ENCODE measurements around the gene FRK. TPM values are rescaled to one million over a fixed set of nuclear protein-coding genes. Genes with fewer than 3 reads are reported as not detected.

Gene FRK
- total RNA-seq, 2 donors from 2014 or later, result 1.4 to 2.9 TPM

DNA sequence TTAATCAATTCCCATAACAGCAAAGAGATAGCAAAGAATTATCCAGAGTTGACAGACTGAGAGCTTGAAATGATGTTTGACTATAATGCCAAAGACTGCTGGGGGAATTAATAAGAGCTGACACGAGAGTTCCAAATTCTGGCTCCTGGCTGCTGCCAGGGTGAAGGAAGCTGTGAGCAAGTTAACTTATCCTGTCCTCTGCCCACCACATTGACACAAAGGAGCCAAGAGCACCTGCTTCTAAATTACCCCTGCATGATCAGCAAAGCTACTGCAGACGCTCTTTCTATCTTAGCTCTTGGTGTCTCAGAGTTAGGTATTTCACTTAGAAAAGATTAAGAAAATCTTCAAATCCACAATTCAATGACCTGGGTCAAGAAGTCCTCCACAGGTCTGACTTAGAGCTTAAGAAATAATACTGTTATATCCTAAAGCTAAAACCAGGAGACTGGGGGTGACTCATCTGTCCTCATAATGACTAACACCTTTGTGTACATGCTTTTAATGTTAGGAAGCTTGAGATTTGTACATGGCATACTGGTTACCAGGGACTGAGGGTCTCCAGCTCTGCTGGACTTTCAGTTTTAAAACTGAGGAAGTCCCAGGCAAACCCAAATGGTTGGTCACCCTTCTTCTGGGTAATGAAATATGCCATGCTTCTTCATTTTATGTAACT is 13.2 kb upstream of the FRK start:
- Histone ChIP-seq H3K27me3 (ENCODE audit: control insufficient read depth, insufficient read depth, low read length, poor library complexity, severe bottlenecking) (no peaks in the 10 kb centered on the region), H3K4me3 (ENCODE audit: low read length) (peak overlapping the region; percentile 28), H3K9ac (ENCODE audit: extremely low read depth, low read length, poor library complexity, severe bottlenecking) (no peak overlapping the region), H3K4me1 (ENCODE audit: control insufficient read depth, insufficient read depth, low read length) (peaks cover 19% of the 10 kb centered on the region), H3K9me3 (ENCODE audit: control insufficient read depth, low read length) (no peaks in the 10 kb centered on the region), H3K27ac (ENCODE audit: low read depth, low read length) (no peak overlapping the region), H3K36me3 (ENCODE audit: control insufficient read depth, insufficient read depth, low read length) (no peaks in the 10 kb centered on the region)
- WGBS, 2 experiments (ENCODE audit: insufficient coverage in 1 of 2, insufficient read length in 1 of 2), result 67% methylated on average over 2 of the region's 2 CpGs; no CpG with 5 or more reads in 1 of the 2 experiments
- Mint-ChIP-seq H3K9me3 (no peaks in the 10 kb centered on the region), H3K27me3 (ENCODE audit: insufficient read depth) (no peaks in the 10 kb centered on the region), H3K4me1 (peaks cover 23% of the 10 kb centered on the region), H3K4me3 (no peak overlapping the region), H3K27ac (no peak overlapping the region), H3K36me3 (ENCODE audit: low read depth) (no peaks in the 10 kb centered on the region)
- TF ChIP-seq, protein P1, sequence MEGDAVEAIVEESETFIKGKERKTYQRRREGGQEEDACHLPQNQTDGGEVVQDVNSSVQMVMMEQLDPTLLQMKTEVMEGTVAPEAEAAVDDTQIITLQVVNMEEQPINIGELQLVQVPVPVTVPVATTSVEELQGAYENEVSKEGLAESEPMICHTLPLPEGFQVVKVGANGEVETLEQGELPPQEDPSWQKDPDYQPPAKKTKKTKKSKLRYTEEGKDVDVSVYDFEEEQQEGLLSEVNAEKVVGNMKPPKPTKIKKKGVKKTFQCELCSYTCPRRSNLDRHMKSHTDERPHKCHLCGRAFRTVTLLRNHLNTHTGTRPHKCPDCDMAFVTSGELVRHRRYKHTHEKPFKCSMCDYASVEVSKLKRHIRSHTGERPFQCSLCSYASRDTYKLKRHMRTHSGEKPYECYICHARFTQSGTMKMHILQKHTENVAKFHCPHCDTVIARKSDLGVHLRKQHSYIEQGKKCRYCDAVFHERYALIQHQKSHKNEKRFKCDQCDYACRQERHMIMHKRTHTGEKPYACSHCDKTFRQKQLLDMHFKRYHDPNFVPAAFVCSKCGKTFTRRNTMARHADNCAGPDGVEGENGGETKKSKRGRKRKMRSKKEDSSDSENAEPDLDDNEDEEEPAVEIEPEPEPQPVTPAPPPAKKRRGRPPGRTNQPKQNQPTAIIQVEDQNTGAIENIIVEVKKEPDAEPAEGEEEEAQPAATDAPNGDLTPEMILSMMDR (conservative IDR thresholded peaks at IDR 0.05), result no peak
- DNase-seq, result no peak

DNA sequence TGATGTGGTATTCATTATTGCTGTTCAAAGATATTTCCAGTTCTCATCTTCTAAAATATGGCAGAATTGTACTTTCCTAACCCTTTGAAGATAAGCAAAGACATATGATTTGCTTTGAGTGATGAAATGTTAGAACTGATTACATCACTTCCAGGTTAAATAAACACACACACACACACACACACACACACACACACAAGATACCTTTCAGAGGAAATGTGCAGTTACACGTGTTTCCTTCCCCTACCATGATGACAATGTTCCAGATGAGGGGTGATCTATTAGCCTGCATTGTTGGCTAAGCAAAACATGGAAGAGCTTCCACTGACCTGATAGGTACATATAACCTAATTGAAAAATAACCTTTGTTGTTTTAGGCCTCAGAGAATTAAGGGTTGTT is 11.7 kb upstream of the FRK start:
- Histone ChIP-seq H3K9ac (ENCODE audit: extremely low read depth, low read length, poor library complexity, severe bottlenecking) (no peak overlapping the region), H3K4me1 (ENCODE audit: control insufficient read depth, insufficient read depth, low read length) (peaks cover 19% of the 10 kb centered on the region), H3K9me3 (ENCODE audit: control insufficient read depth, low read length) (no peaks in the 10 kb centered on the region), H3K36me3 (ENCODE audit: control insufficient read depth, insufficient read depth, low read length) (no peaks in the 10 kb centered on the region), H3K27me3 (ENCODE audit: control insufficient read depth, insufficient read depth, low read length, poor library complexity, severe bottlenecking) (no peaks in the 10 kb centered on the region), H3K4me3 (ENCODE audit: low read length) (peak overlapping the region; percentile 28), H3K27ac (ENCODE audit: low read depth, low read length) (no peak overlapping the region)
- no peak for DNase-seq
- WGBS, 2 experiments (ENCODE audit: insufficient coverage in 1 of 2, insufficient read length in 1 of 2), result 80% methylated on average over 1 of the region's 1 CpG; no CpG with 5 or more reads in 1 of the 2 experiments
- Mint-ChIP-seq H3K36me3 (ENCODE audit: low read depth) (no peaks in the 10 kb centered on the region), H3K4me1 (peaks cover 23% of the 10 kb centered on the region), H3K27me3 (ENCODE audit: insufficient read depth) (no peaks in the 10 kb centered on the region), H3K27ac (no peak overlapping the region), H3K9me3 (no peaks in the 10 kb centered on the region), H3K4me3 (no peak overlapping the region)
- TF ChIP-seq, protein P1 (conservative IDR thresholded peaks at IDR 0.05), result no peak

DNA sequence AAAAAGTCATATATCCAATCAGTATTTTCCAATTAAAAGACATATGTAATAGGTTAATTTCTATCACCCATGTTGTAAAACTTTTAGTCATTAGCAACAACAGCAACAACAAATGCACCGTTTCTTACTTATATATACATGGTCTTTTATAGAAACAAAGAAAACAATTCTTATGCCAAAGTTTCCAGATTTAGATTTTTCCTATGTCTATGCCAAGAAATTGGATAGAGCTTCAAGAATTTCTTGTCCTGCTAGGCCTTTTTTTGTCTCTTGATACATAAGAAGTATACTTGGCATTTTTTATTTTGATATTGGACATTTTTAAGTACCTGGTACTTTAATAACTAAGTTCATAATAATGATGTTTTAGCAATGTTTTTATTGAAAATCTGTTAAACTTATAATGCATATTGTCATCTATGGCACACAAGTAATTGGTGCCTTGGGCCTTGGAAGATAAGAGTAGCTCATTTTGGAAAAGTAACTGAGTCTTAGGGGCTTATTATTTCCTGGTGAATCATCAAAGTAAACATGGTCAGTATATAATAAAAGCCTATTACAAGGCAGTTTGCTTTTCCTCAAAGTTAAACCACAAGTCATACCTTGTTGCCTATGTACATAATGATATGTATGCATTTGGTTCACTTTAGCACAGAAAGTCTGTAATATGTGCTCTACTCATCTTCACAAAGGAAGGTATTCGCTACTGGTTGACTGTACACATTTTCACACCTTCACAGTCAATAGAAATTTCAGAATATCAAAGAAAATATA is 10.1 kb upstream of the FRK start:
- Mint-ChIP-seq H3K4me1 (peaks cover 23% of the 10 kb centered on the region), H3K9me3 (no peaks in the 10 kb centered on the region), H3K27ac (no peak overlapping the region), H3K27me3 (ENCODE audit: insufficient read depth) (no peaks in the 10 kb centered on the region), H3K36me3 (ENCODE audit: low read depth) (no peaks in the 10 kb centered on the region), H3K4me3 (no peak overlapping the region)
- Histone ChIP-seq H3K9me3 (ENCODE audit: control insufficient read depth, low read length) (no peaks in the 10 kb centered on the region), H3K27ac (ENCODE audit: low read depth, low read length) (no peak overlapping the region), H3K4me3 (ENCODE audit: low read length) (no peak overlapping the region), H3K9ac (ENCODE audit: extremely low read depth, low read length, poor library complexity, severe bottlenecking) (no peak overlapping the region), H3K4me1 (ENCODE audit: control insufficient read depth, insufficient read depth, low read length) (peaks cover 19% of the 10 kb centered on the region), H3K27me3 (ENCODE audit: control insufficient read depth, insufficient read depth, low read length, poor library complexity, severe bottlenecking) (no peaks in the 10 kb centered on the region), H3K36me3 (ENCODE audit: control insufficient read depth, insufficient read depth, low read length) (no peaks in the 10 kb centered on the region)
- WGBS, 2 experiments (ENCODE audit: insufficient coverage in 1 of 2, insufficient read length in 1 of 2), result 92 to 100% methylated on average over 1 to 2 of the region's 2 CpGs
- DNase-seq, result no peak
- TF ChIP-seq, protein P1 (conservative IDR thresholded peaks at IDR 0.05), result no peak
